NOMO-1 (cell line): ENCODE results near the gene HIGD1A.

Source experiments
- DNase-seq, 2 experiments: peaks; one replicate each; lab custom pipeline; 2025; ENCODE audit not compliant: unreplicated experiment in 2 of 2; lab: John Stamatoyannopoulos, UW

The HIGD1A gene

GRCh38 chr3:42801784-42802183 lies 2.5 kb downstream of the HIGD1A start:
- DNase-seq: no peak

- DNase-seq: no peak
Measured at GRCh38 chr3:42801048-42801620, 3.2 kb downstream of the HIGD1A start.

GRCh38 chr3:42800251-42800650 lies 4.0 kb downstream of the HIGD1A start:
- no peak for DNase-seq

GRCh38 chr3:42799376-42799775 lies 4.9 kb downstream of the HIGD1A start:
- DNase-seq: no peak

GRCh38 chr3:42796332-42796885 lies 7.9 kb downstream of the HIGD1A start:
- no peak for DNase-seq

GRCh38 chr3:42795621-42796181 lies 8.6 kb downstream of the HIGD1A start:
- no peak for DNase-seq

GRCh38 chr3:42790714-42791229 lies 13.5 kb downstream of the HIGD1A start:
- no peak for DNase-seq

GRCh38 chr3:42786631-42787030 lies 17.7 kb downstream of the HIGD1A start:
- DNase-seq: no peak

GRCh38 chr3:42786212-42786611 lies 18.1 kb downstream of the HIGD1A start:
- no peak for DNase-seq

GRCh38 chr3:42780892-42781700 lies 23.2 kb downstream of the HIGD1A start:
- peak in 1 of 2 experiments; percentile 50 for DNase-seq

GRCh38 chr3:42780398-42780797 lies 23.9 kb downstream of the HIGD1A start:
- no peak for DNase-seq

GRCh38 chr3:42778644-42779043 lies 25.6 kb downstream of the HIGD1A start:
- DNase-seq: no peak

GRCh38 chr3:42773409-42773751 lies 30.9 kb downstream of the HIGD1A start:
- no peak for DNase-seq

- DNase-seq: peak; percentile 96
Measured at GRCh38 chr3:42772670-42773408, 31.5 kb downstream of the HIGD1A start, which contains the start of gene CCDC13. CCDC13 (minus strand) TSS chr3:42773253; CDS start chr3:42758345, 14,908 bp downstream.

GRCh38 chr3:42771271-42771670 lies 33.0 kb downstream of the HIGD1A start:
- DNase-seq: no peak

GRCh38 chr3:42769477-42770131 lies 34.7 kb downstream of the HIGD1A start:
- DNase-seq: no peak

GRCh38 chr3:42764561-42765295 lies 39.6 kb downstream of the HIGD1A start:
- DNase-seq: peak; percentile 22 to 72

- DNase-seq: no peak
Measured at GRCh38 chr3:42764115-42764514, 40.2 kb downstream of the HIGD1A start.

GRCh38 chr3:42763021-42763420 lies 41.3 kb downstream of the HIGD1A start:
- no peak for DNase-seq
